ENCODE data around the gene THSD4.

DNA sequence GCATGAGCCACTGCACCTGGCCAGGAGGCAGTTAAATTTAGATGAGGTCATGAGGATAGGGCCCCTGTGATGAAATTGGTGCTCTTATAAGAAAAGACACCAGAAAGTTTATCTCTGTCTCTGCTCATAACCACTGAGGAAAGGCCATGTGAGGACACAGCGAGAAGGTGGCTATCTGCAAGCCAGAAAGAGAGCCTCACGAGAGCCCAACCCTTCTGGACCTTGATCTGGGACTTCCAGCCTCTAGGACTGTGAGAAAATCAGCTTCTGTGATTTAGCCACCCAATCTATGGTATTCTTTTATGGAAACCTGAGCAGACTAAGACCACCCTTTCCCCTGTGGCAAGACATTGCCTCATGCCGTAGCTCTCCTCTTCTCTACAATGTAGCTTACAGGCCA lies 337.6 kb downstream of the THSD4 start:
- TF ChIP-seq, protein P1, sequence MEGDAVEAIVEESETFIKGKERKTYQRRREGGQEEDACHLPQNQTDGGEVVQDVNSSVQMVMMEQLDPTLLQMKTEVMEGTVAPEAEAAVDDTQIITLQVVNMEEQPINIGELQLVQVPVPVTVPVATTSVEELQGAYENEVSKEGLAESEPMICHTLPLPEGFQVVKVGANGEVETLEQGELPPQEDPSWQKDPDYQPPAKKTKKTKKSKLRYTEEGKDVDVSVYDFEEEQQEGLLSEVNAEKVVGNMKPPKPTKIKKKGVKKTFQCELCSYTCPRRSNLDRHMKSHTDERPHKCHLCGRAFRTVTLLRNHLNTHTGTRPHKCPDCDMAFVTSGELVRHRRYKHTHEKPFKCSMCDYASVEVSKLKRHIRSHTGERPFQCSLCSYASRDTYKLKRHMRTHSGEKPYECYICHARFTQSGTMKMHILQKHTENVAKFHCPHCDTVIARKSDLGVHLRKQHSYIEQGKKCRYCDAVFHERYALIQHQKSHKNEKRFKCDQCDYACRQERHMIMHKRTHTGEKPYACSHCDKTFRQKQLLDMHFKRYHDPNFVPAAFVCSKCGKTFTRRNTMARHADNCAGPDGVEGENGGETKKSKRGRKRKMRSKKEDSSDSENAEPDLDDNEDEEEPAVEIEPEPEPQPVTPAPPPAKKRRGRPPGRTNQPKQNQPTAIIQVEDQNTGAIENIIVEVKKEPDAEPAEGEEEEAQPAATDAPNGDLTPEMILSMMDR (IDR thresholded peaks at IDR 0.05; ENCODE audit: low read depth, low read length, poor library complexity, severe bottlenecking): no peak
- no peak for TF ChIP-seq EZH2phosphoT487 (IDR thresholded peaks at IDR 0.05; ENCODE audit: borderline replicate concordance, low read length)
